Spleen (tissue), 13 donors: ENCODE data around the gene OTOA. TPM values are rescaled to one million over a fixed set of nuclear protein-coding genes. Genes with fewer than 3 reads are reported as not detected.
A peak's percentile ranks its signal among the peaks of the same experiment; 100 is the strongest.

ENCODE experiments used
- DNase-seq: peaks from one replicate; pipeline ENCODE4 v3.0.0-alpha.2; 2020
- H3K27ac ChIP-seq, 8 donors: fragments of 200-600 bp; sonication (generic) in 7 of 8; 1 replicate in 4 of 8; 2 replicates in 4 of 8; pipeline versions ENCODE4 v1.5.0 to v1.8.0; 2016 to 2021; ENCODE audit warnings: inconsistent platforms in 4 of 8, mild to moderate bottlenecking in 4 of 8, moderate library complexity in 1 of 8
- H3K27me3 ChIP-seq, 7 donors: fragments of 200-600 bp; sonication (generic) in 6 of 7; replicated peaks in 1 of 7; 1 replicate in 4 of 7; 2 replicates in 3 of 7; pipeline versions ENCODE4 v1.5.0 to v1.8.0; 2016 to 2021; ENCODE audit warnings: inconsistent platforms in 3 of 7, mild to moderate bottlenecking in 1 of 7
- H3K36me3 ChIP-seq, 6 donors: fragments of 200-600 bp; sonication (generic) in 5 of 6; 1 replicate in 4 of 6; 2 replicates in 2 of 6; pipeline versions ENCODE4 v1.5.0 to v1.8.0; 2016 to 2021; ENCODE audit warnings: inconsistent platforms in 2 of 6
- H3K4me1 ChIP-seq, 6 donors: fragments of 200-600 bp; sonication (generic) in 5 of 6; 1 replicate in 3 of 6; 2 replicates in 3 of 6; pipeline versions ENCODE4 v1.5.0 to v1.8.0; 2016 to 2021; ENCODE audit warnings: inconsistent platforms in 3 of 6
- H3K4me3 ChIP-seq, 8 donors: fragments of 200-600 bp; sonication (generic) in 7 of 8; 1 replicate in 4 of 8; 2 replicates in 4 of 8; pipeline versions ENCODE4 v1.5.0 to v1.8.0; 2016 to 2021; ENCODE audit warnings: inconsistent platforms in 4 of 8, mild to moderate bottlenecking in 4 of 8, moderate library complexity in 2 of 8
- H3K9me3 ChIP-seq, 8 donors: fragments of 200-600 bp; sonication (generic) in 7 of 8; 1 replicate in 4 of 8; 2 replicates in 4 of 8; pipeline versions ENCODE4 v1.5.0 to v1.8.0; 2016 to 2021; ENCODE audit warnings: inconsistent platforms in 4 of 8
- CTCF ChIP-seq, 11 experiments: fragments of 200-600 bp in 7 of 11; fragments of 450-650 bp in 4 of 11; sonication (generic) in 4 of 11; IDR thresholded peaks in 8 of 11; conservative IDR thresholded peaks in 3 of 11; 1 replicate in 7 of 11; 2 replicates in 4 of 11; pipeline versions ENCODE4 v1.4.0 to v1.8.0; 2016 to 2021; ENCODE audit warnings: antibody characterized with exemption in 11 of 11, inconsistent platforms in 4 of 11, mild to moderate bottlenecking in 1 of 11
- POLR2A ChIP-seq, 3 donors: fragments of 450-650 bp; IDR thresholded peaks; one replicate each; pipeline ENCODE4 v1.5.1; 2017; ENCODE audit warnings: antibody characterized with exemption in 3 of 3, mild to moderate bottlenecking in 1 of 3
- POLR2AphosphoS5 ChIP-seq, 3 donors: sonication (generic); formaldehyde crosslinking; IDR thresholded peaks; one replicate each; pipeline ENCODE4 v1.5.1; 2017; ENCODE audit warnings: antibody characterized with exemption in 3 of 3
- WGBS, 5 donors: extraction: QIAGEN DNeasy Blood & Tissue Kit in 3 of 5; methylation state at CpG; one replicate each; pipeline versions ENCODE4 v1.1.5 to v1.1.7; 2013 to 2018; 5-methylcytosine and 5-hydroxymethylcytosine counted together
- intact Hi-C: fragments of 100-400 bp; cut with DNase I; formaldehyde crosslinking; loops from one replicate; pipeline ENCODE4 v1.15.0; 2023; ENCODE audit warnings: low total_unique reads
- long read RNA-seq, 2 donors: transcript quantifications; one replicate each; lab custom pipeline, GENCODE V29; 2026
- polyA plus RNA-seq, 3 donors: library from polyadenylated mRNA; stranded (reverse); fragments of 200-250 nt; gene quantifications; one replicate each; pipeline ENCODE4 v1.2.1, GENCODE V29; 2013
- total RNA-seq, 7 donors: library from RNA; depleted of rRNA in 3 of 7; stranded (reverse); fragments of >200 nt in 3 of 7; fragmentation: NEBNext Ultra II Directional in 4 of 7; extraction: Animal tissue kit (Norgen Biotek cat#: 25700) in 4 of 7; gene quantifications; one replicate each; pipeline versions ENCODE4 v1.1.0 to v1.2.1, GENCODE V29; 2016 to 2021
- donor health status: healthy with polysubstance abuse.
- donor health status: DM: no; HTN: no; CAD: no; lungs with moderate emphysema.
- donor health status: DM: no; HTN: no; CAD: no.
- donor health status: Bipolar disorder and iron deficiency.
- donor health status: healthy.
- donor health status: DM: no; HTN: no; CAD: no.
- donor health status: DM: yes; HTN: yes; CAD: no.

Gene OTOA
- total RNA-seq (1 to 10 TPM; 1.1 to 3.1 (median 2.4) TPM), polyA plus RNA-seq (1 to 10 TPM in 2 of 3 donors, under 1 TPM in 1; 0.86 to 2.0 (median 1.2) TPM)
- long read RNA-seq, donor 1, partial matches to known transcripts: 5 of 5 reads
- long read RNA-seq, donor 1, other reads (novel, unspliced or antisense): 0 of 5 reads
- long read RNA-seq, donor 2: 0 reads

- peak; percentile 87 for DNase-seq
- Histone ChIP-seq H3K27me3 (peaks cover 0 to 34% (median 6%) of the 10 kb centered on the region in 7 donors), H3K9me3 (no peaks in the 10 kb centered on the region), H3K4me1 (peaks cover 9 to 51% (median 29%) of the 10 kb centered on the region in 6 donors), H3K36me3 (no peaks in the 10 kb centered on the region), H3K27ac (no peak within 1 kb of the TSS), H3K4me3 (peak within 1 kb of the TSS in 6 of 8 donors; percentile 24 to 68 (median 34))
- WGBS, 5 donors: 9 to 12% (median 10%) methylated on average over 31 to 45 of the region's 45 CpGs
- intact Hi-C loops: no loop called here
- TF ChIP-seq POLR2A (IDR thresholded peaks at IDR 0.05): no peak
- no peak for TF ChIP-seq CTCF (IDR thresholded peaks at IDR 0.05 in 8 of 11, conservative IDR thresholded peaks at IDR 0.05 in 3 of 11)
- peak in 1 of 3 donors; percentile 48 for TF ChIP-seq POLR2AphosphoS5 (IDR thresholded peaks at IDR 0.05)
Observed at GRCh38 chr16:21663889-21664647, at the start of gene OTOA. OTOA (plus strand) TSS chr16:21663968; CDS start chr16:21678515, 14,547 bp downstream.

DNA sequence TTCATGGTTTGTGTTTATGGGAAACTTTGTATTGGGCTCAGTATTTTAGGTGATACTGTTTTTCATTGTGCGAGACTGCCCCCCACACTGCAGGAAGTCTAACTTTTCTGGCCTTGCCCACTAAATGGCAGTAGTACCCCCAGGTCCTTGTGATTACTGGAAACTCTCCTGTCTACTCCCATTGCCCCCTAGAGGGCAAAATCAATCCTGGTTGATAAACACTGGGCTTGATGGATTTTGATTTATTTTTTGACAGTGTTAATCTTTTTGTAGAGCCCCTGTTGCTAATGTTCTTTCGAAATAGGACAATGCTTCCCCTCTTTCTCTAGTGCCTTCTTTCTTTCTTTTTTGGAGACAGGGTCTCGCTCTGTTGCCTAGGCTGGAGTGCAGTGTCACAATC is 48.9 kb upstream of the OTOA start:
- Histone ChIP-seq H3K9me3 (no peaks in the 10 kb centered on the region), H3K4me1 (peaks cover 16 to 100% (median 61%) of the 10 kb centered on the region in 6 donors), H3K27ac (no peak overlapping the region), H3K36me3 (peaks cover 0 to 57% (median 14%) of the 10 kb centered on the region in 6 donors), H3K4me3 (no peak overlapping the region), H3K27me3 (no peaks in the 10 kb centered on the region)
- WGBS, 5 donors: 83 to 96% (median 88%) methylated on average over 3 of the region's 3 CpGs
- intact Hi-C loops: no loop called here
- DNase-seq: no peak
- TF ChIP-seq CTCF (IDR thresholded peaks at IDR 0.05 in 8 of 11, conservative IDR thresholded peaks at IDR 0.05 in 3 of 11) (peak in 1 of 11 experiments; percentile 8), POLR2AphosphoS5 (IDR thresholded peaks at IDR 0.05) (no peak)

DNA sequence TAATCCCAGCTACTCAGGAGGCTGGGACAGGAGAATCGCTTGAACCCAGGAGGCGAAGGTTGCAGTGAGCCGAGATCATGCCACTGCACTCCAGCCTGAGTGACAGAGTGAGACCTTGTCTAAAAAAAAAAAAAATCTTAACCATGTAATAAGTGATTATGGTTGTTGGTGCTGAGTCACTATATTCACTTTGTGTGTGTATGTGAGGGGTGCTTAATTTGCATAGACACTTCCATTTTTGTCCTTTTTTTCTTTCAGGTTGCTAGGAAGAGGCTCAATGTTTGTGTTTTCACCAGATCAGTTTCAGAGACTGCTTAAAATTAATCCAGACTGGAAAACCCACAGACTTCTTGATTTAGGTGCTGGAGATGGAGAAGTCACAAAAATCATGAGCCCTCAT is 46.2 kb upstream of the OTOA start:
- no peak for TF ChIP-seq CTCF (IDR thresholded peaks at IDR 0.05 in 8 of 11, conservative IDR thresholded peaks at IDR 0.05 in 3 of 11)
- no peak for TF ChIP-seq POLR2A (IDR thresholded peaks at IDR 0.05)
- TF ChIP-seq POLR2AphosphoS5 (IDR thresholded peaks at IDR 0.05): no peak
- Histone ChIP-seq H3K27ac (peak overlapping the region in 1 of 8 donors; percentile 28), H3K27me3 (no peaks in the 10 kb centered on the region), H3K9me3 (no peaks in the 10 kb centered on the region), H3K36me3 (peaks cover 0 to 75% (median 14%) of the 10 kb centered on the region in 6 donors), H3K4me3 (no peak overlapping the region), H3K4me1 (peaks cover 8 to 100% (median 49%) of the 10 kb centered on the region in 6 donors)
- 70 to 95% (median 90%) methylated on average over 3 of the region's 3 CpGs for WGBS, 5 donors
- intact Hi-C loops: no loop called here
- no peak for DNase-seq

- 90 to 96% (median 92%) methylated on average over 5 of the region's 5 CpGs for whole genome bisulfite sequencing, 5 donors
- no peaks in the 10 kb centered on the region for H3K27me3 ChIP-seq
- H3K9me3 ChIP-seq: no peaks in the 10 kb centered on the region
- H3K4me3 ChIP-seq: no peak overlapping the region
- no peak for DNase-seq
- peaks cover 0 to 68% (median 14%) of the 10 kb centered on the region in 6 donors for H3K36me3 ChIP-seq
- H3K27ac ChIP-seq: no peak overlapping the region
- TF ChIP-seq POLR2A (IDR thresholded peaks at IDR 0.05): no peak
- no peak for TF ChIP-seq CTCF (IDR thresholded peaks at IDR 0.05 in 8 of 11, conservative IDR thresholded peaks at IDR 0.05 in 3 of 11)
- no peak for TF ChIP-seq POLR2AphosphoS5 (IDR thresholded peaks at IDR 0.05)
- peaks cover 6 to 99% (median 48%) of the 10 kb centered on the region in 6 donors for H3K4me1 ChIP-seq
- intact Hi-C loops: no loop called here
Observed at GRCh38 chr16:21618281-21618680, 45.5 kb upstream of the OTOA start.
